Body of pancreas (tissue), 4 donors: Measurements from ENCODE around the gene SESN3. TPM values are rescaled to one million over a fixed set of nuclear protein-coding genes. Genes with fewer than 3 reads are reported as not detected.

Experiments
- ATAC-seq: fragments of 150-250 bp; one replicate; pipeline ENCODE4 v1.9.1; 2016
- DNase-seq, 4 donors: peaks; one replicate each; pipeline ENCODE4 v3.0.0-alpha.2; 2019
- H3K27ac ChIP-seq, 4 donors: fragments of 200-600 bp; sonication (generic); 1 replicate in 3 of 4; 2 replicates in 1 of 4; pipeline versions ENCODE4 v1.5.1 to v1.6.1; 2016 to 2019; ENCODE audit warnings: mild to moderate bottlenecking in 1 of 4, mixed read lengths in 1 of 4, moderate library complexity in 1 of 4
- H3K27me3 ChIP-seq, 2 donors: fragments of 200-600 bp; sonication (generic); one replicate each; pipeline ENCODE4 v1.6.0; 2016; ENCODE audit warnings: mild to moderate bottlenecking in 1 of 2
- H3K36me3 ChIP-seq, 2 donors: fragments of 200-600 bp; sonication (generic); replicated peaks in 1 of 2; 2 replicates each; pipeline ENCODE4 v1.5.1; 2016; ENCODE audit warnings: low read depth in 2 of 2; ENCODE audit not compliant: insufficient read depth in 1 of 2
- H3K4me1 ChIP-seq: fragments of 200-600 bp; sonication (generic); one replicate; pipeline ENCODE4 v1.6.0; 2016
- H3K4me3 ChIP-seq, 2 donors: fragments of 200-600 bp; sonication (generic); 1 replicate in 1 of 2; 2 replicates in 1 of 2; pipeline ENCODE4 v1.5.1; 2016 to 2019
- H3K9me3 ChIP-seq, 3 donors: fragments of 200-600 bp; sonication (generic); 1 replicate in 2 of 3; 2 replicates in 1 of 3; pipeline ENCODE4 v1.5.1; 2016
- POLR2A ChIP-seq, 3 donors: fragments of 450-650 bp; IDR thresholded peaks; one replicate each; pipeline ENCODE4 v1.6.1; 2016; ENCODE audit warnings: antibody characterized with exemption in 3 of 3, mild to moderate bottlenecking in 2 of 3
- WGBS, 2 donors: methylation state at CpG; one replicate each; pipeline ENCODE4 v1.1.5; 2017; 5-methylcytosine and 5-hydroxymethylcytosine counted together
- intact Hi-C: fragments of 100-400 bp; cut with DNase I; formaldehyde crosslinking; loops from one replicate; pipeline ENCODE4 v1.15.1; 2023
- total RNA-seq, 2 donors: library from RNA; depleted of rRNA; stranded (reverse); fragments of >200 nt; gene quantifications; one replicate each; pipeline ENCODE4 v1.1.0, GENCODE V29; 2016
- TF ChIP-seq, protein P1 (sequence below), 7 experiments: fragments of 450-650 bp in 4 of 7; fragments of 200-600 bp in 3 of 7; sonication (generic) in 3 of 7; IDR thresholded peaks; one replicate each; pipeline ENCODE4 v1.5.1; 2016 to 2019; ENCODE audit warnings: antibody characterized with exemption in 7 of 7

Gene SESN3
- total RNA-seq, 2 donors from 2014 or later, result 9.6 to 11.4 TPM

DNA sequence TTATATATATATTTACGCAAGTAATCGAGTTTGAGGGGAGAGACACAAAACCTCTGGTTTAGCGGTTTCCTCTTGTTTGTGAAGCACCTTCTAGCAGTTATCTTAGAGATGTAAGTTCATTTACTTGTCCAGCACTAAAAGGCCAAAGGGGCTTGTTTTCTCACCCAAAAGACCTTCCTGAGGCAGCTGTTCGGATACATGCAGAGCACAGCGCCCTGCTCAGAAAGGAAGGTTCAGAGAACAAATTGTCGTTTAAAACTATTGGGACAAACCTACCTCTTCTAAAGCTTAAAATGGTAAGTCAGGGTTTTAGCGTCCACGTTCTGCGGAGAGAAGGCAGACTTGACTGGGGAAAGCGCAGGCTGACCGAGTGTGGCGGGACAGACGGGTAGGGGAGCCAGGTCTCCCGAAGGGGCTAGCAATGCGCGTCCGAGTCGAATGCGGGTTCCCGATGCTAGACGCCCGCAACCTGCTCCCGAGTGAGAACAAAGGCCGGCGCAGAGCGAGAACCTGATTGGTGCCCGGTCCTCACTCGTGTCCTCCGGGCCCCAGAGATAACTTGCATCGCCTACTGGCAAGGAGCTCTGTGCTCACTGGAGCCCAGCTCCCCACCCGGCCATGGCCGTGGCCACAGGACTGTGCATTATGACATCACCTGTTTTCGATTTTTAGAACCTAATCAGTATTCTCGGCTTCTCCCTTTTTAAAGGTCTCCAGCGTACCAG lies 1.0 kb upstream of the SESN3 start:
- DNase-seq (peak; percentile 74 to 82 (median 77)), ATAC-seq (peak; percentile 49)
- TF ChIP-seq POLR2A (IDR thresholded peaks at IDR 0.05), result peak; percentile 30 to 76 (median 62)
- TF ChIP-seq, protein P1, sequence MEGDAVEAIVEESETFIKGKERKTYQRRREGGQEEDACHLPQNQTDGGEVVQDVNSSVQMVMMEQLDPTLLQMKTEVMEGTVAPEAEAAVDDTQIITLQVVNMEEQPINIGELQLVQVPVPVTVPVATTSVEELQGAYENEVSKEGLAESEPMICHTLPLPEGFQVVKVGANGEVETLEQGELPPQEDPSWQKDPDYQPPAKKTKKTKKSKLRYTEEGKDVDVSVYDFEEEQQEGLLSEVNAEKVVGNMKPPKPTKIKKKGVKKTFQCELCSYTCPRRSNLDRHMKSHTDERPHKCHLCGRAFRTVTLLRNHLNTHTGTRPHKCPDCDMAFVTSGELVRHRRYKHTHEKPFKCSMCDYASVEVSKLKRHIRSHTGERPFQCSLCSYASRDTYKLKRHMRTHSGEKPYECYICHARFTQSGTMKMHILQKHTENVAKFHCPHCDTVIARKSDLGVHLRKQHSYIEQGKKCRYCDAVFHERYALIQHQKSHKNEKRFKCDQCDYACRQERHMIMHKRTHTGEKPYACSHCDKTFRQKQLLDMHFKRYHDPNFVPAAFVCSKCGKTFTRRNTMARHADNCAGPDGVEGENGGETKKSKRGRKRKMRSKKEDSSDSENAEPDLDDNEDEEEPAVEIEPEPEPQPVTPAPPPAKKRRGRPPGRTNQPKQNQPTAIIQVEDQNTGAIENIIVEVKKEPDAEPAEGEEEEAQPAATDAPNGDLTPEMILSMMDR (IDR thresholded peaks at IDR 0.05), result peak in 2 of 7 experiments; percentile 27 to 31
- Histone ChIP-seq H3K9me3 (no peaks in the 10 kb centered on the region), H3K4me3 (peak overlapping the region in 1 of 2 donors; percentile 11), H3K36me3 (no peaks in the 10 kb centered on the region), H3K27ac (peak overlapping the region; percentile 63 to 90 (median 80)), H3K4me1 (peaks cover 21% of the 10 kb centered on the region), H3K27me3 (no peaks in the 10 kb centered on the region)
- intact Hi-C loops, result no loop called here
- WGBS, 2 donors, result 1% methylated on average over 25 to 35 of the region's 35 CpGs

GRCh38 chr11:95230810-95231126 lies 234 bp downstream of the SESN3 start:
- 0% methylated on average over 38 of the region's 40 CpGs; no CpG with 5 or more reads in 1 of the 2 donors for WGBS, 2 donors
- TF ChIP-seq, protein P1 (IDR thresholded peaks at IDR 0.05), result no peak
- TF ChIP-seq POLR2A (IDR thresholded peaks at IDR 0.05), result no peak
- peak overlapping the region; percentile 66 to 84 (median 78) for H3K27ac ChIP-seq
- peaks cover 21% of the 10 kb centered on the region for H3K4me1 ChIP-seq
- H3K9me3 ChIP-seq, result no peaks in the 10 kb centered on the region
- DNase-seq, result no peak
- H3K4me3 ChIP-seq, result peak overlapping the region; percentile 62 to 81
- intact Hi-C loops, result no loop called here
- H3K36me3 ChIP-seq, result no peaks in the 10 kb centered on the region
- peak; percentile 7 for ATAC-seq
- H3K27me3 ChIP-seq, result no peaks in the 10 kb centered on the region

DNA sequence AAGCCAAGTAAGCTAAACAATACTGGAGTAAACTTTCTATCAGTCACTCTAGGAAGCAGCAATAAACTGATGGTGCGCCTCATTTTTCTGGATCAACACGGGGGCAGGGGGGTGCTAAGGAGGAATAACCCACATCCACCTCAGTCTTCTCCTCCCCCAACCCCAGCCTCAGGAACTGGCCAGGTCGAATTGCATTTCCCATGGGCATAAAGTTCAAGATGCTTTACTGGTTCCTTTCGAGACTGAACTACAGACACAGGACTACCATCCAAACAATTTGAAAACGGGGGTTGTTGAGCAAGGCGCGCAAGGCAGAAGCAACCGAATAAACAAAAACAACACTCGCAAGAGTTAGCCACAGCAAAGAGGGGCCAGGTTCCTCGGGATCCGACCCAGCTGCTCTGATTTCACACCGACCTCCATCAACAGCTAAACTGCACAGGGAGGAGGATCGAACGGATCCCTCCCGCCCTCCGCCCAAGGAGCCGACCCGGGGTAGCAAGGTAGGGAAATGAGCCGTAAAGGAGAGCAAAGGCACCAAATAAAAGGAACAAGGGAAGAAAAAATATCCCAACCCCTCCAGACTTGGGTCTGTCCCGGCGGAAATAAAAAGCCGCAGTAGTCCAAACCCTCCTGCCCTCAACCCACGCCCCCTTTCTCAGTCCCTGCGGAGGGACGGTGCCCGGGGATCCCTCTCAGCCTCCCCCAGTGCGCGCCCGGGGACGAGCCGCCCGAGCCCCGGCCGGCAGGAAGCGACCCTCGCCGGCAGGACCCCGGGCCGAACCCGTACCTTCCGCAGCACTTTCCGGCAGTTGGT lies 801 bp downstream of the SESN3 start:
- no peak for ATAC-seq
- Histone ChIP-seq H3K27me3 (no peaks in the 10 kb centered on the region), H3K27ac (peak overlapping the region; percentile 66 to 84 (median 78)), H3K36me3 (no peaks in the 10 kb centered on the region), H3K4me3 (peak overlapping the region; percentile 62 to 81), H3K4me1 (peaks cover 21% of the 10 kb centered on the region), H3K9me3 (no peaks in the 10 kb centered on the region)
- DNase-seq, result peak in 3 of 4 donors; percentile 14 to 24 (median 24)
- intact Hi-C loops, result no loop called here
- 0% methylated on average over 33 to 42 of the region's 42 CpGs for WGBS, 2 donors
- TF ChIP-seq POLR2A (IDR thresholded peaks at IDR 0.05), result no peak
- TF ChIP-seq, protein P1 (IDR thresholded peaks at IDR 0.05), result no peak

GRCh38 chr11:95229199-95229992 lies 1.6 kb downstream of the SESN3 start:
- intact Hi-C loops, result no loop called here
- Histone ChIP-seq H3K9me3 (no peaks in the 10 kb centered on the region), H3K4me1 (peaks cover 21% of the 10 kb centered on the region), H3K4me3 (peak overlapping the region in 1 of 2 donors; percentile 1), H3K27me3 (no peaks in the 10 kb centered on the region), H3K36me3 (no peaks in the 10 kb centered on the region), H3K27ac (peak overlapping the region in 2 of 4 donors; percentile 77 to 84)
- TF ChIP-seq POLR2A (IDR thresholded peaks at IDR 0.05), result no peak
- TF ChIP-seq, protein P1 (IDR thresholded peaks at IDR 0.05), result no peak
- ATAC-seq (no peak), DNase-seq (no peak)
- WGBS, 2 donors, result 1% methylated on average over 12 of the region's 12 CpGs
